GM18873 (cell line): ENCODE data around the gene LSM4.
A peak's percentile ranks its signal among the peaks of the same experiment; 100 is the strongest.
"Not testable (repeated sequence)": the region's sequence is repeated elsewhere in the genome, so short reads cannot be mapped to it uniquely, and the experiment has no call there.

Experiments used
- ATAC-seq: cut with Tn5 transposase; IDR thresholded peaks from one replicate; pipeline ENCODE4 v1.9.1; 2021; ENCODE audit warnings: mild to moderate bottlenecking, moderate library complexity, moderate number of reproducible peaks; ENCODE audit not compliant: unreplicated experiment, low FRiP score

LSM4 gene

GRCh38 chr19:18322759-18323460 is at the start of gene LSM4:
TSS of gene LSM4 (minus strand) at chr19:18323076. CDS start at chr19:18323020, 56 bp downstream.
- ATAC-seq, result peak; percentile 87

DNA sequence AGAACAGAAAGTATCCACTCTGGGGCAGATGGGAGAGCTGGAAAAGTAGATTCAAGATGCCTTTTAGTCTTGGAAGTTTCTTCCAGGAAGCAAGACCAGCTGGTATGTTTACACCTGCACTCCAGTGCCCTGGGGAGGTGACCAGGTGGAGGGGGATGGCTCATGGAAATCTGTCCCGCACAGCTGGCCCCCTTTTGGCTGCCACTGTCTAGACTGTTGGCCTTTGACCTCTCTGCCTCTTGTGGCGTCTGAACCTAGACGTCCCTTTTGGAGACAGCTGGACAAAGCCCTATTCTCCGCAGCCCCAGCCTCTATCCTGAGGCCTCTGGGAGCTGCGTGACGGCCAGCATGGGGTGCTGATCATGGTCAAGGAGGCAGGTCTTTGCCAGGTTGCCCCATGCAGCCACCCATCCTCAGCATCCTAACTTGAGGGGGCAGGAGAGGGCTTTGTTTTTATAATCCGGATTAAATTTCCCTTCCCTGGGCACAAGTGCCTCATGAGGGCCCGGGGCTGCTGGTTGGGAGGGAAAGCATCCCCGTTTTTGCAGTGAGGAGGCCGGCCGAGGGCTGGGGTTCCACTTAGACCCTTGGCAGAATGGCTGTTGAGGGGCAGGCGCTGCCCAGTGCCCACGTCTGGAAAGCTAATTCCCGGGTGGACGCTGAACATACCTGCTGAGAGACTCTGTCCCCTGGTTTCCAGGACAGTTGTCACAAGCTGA is 45.8 kb upstream of the LSM4 start:
- ATAC-seq, result no peak

DNA sequence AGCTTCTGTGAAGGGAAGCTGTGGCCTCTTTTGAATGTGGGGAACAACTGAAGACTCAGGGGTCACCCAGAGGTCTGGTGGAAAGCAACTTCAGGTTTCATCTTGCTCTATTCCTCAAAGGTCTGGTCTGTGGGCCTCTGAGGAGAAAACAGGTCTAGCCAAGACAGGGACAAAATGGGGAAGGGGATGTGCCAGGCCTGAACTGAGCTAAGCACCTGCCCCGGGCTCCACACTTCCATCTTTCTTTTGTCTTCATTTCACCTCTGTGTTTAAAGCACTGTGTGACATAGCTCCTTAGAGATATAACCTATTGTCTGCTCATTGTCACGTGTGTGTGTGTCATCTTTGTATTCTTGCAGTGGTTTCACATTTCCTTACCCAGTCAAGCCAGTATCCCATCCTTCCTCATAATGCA is 43.2 kb upstream of the LSM4 start:
- ATAC-seq, result no peak

GRCh38 chr19:18364826-18365528 is 42.1 kb upstream of the LSM4 start:
- no peak for ATAC-seq

DNA sequence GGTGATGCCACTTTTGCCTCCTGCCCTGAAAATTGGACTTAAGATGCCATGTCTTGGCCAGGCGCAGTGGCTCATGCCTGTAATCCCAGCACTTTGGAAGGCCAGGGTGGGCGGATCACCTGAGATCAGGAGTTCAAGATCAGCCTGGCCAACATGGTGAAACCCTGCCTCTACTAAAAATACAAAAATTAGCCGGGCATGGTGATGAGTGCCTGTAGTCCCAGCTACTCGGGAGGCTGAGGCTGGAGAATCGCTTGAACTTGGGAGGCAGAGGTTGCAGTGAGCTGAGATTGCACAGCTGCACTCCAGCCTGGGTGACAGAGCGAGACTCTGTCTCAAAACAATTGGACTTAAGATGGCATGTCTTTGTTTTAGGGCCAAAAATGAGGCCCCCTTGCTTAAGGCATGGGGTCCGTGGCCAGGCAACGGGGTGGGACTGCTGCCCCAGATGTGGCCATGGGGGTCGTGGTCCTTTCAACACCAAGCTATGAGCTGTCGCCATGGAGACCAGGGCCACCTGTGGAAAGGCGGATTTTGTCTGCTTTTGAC is 41.5 kb upstream of the LSM4 start:
- ATAC-seq, result not testable (repeated sequence)

GRCh38 chr19:18363787-18364186 is 40.9 kb upstream of the LSM4 start:
- no peak for ATAC-seq

GRCh38 chr19:18362934-18363542 is 40.2 kb upstream of the LSM4 start:
- no peak for ATAC-seq

GRCh38 chr19:18361646-18362045 is 38.8 kb upstream of the LSM4 start:
- ATAC-seq, result no peak

DNA sequence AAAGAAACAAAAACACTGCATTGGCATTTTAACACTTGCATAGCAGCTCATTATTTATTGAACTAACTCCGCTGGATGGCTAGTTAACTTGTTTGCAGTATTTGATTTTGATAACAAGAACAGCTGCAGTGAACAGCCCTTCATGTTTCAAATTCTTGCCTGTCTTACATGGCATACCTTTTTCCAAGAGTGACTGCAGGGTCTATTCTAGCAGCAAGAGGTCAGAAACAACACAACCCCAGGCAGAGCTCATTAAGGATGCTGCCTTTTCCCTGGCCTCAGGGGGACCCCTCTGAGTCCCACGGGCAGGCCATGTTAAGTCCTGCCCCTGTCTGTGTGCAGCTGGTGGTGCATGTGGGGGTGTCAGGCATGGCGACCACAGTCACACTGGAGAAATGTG is 34.2 kb upstream of the LSM4 start:
- ATAC-seq, result no peak

- not testable (repeated sequence) for ATAC-seq
Measured at GRCh38 chr19:18354743-18355142, 31.9 kb upstream of the LSM4 start.

DNA sequence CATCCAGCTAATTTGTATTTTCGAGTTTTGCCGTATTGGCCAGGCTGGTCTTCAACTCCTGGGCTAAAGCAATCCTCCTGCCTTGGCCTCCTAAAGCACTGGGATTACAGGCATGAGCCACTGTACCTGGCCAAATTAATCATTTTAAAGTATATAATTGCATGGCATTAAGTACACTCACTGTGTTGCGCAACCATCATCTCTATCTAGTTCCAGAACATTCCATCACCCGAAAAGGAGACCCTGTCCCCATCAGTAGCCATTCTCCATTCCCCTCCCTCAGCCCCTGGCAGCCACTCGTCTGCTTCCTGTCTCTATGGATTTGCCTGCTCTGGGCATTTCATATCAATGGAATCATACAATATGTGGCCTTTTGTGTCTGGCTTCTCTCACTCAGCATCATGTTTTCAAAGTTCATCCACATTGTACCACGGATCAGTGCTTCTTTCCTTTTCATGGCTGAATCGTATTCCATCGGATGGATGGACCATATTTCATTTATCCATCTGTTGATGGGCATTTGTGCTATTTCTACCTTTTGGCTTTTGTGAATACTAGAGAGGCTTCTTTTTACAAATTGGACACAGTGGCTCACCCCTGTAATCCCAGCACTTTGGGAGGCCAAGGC is 30.6 kb upstream of the LSM4 start:
- no peak for ATAC-seq

DNA sequence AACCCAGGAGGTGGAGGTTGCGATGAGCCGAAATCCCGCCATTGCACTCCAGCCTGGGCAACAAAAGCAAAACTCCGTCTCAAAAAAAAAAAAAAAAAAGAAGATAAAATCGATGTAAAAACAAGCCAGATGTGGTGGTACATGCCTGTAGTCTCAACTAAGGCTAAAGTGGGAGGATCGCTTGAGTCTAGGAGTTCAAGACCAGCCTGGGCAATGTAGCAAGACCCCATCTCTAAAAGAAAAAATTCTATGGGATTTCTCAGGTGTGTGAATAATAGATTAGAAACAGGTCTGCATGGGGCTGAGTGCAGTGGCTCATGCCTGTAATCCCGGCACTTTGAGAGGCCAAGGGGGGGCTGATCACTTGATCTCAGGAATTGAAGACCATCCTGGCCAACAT is 28.7 kb upstream of the LSM4 start:
- no peak for ATAC-seq

DNA sequence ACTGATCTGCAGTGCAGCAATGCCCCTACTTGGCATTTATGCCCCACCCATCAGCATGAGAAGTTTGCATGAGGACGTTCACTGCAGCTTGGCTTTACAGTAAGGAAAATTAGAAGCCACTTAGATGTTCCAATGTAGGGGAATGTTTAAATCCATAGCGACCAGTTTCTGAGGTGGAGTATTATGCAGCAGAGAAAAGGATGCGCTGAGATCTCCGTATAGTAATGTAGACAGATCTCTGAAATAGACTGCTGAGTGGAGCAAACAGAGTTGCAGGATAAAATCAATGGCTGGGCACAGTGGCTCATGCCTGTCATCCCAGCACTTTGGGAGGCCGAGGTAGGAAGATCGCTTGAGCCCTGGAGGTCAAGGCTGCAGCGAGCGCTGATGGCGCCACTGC is 27.6 kb upstream of the LSM4 start:
- ATAC-seq, result no peak

GRCh38 chr19:18349524-18350128 is 26.8 kb upstream of the LSM4 start:
- ATAC-seq, result no peak

DNA sequence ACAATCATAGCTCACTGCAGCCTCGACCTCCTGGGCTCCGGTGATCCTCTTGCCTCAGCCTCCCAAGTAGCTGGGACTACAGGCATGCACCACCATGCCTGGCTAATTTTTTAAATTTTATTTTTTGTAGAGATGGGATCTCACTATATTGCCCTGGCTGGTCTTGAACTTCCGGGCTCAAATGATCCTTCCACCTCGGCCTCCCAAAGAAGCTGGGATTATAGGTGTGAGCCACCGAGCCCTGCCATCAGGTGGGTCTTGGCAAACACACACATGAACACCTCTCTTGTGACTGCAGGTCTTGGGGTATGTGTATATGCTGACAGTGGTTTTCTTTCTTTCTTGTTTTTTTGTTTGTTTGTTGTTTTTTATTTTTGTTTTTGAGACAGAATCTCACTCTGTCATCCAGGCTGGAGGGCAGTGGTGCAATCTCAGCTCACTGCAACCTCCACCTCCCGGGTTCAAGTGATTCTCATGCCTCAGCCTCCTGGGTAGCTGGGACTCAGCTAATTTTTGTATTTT is 26.0 kb upstream of the LSM4 start:
- ATAC-seq, result not testable (repeated sequence)

DNA sequence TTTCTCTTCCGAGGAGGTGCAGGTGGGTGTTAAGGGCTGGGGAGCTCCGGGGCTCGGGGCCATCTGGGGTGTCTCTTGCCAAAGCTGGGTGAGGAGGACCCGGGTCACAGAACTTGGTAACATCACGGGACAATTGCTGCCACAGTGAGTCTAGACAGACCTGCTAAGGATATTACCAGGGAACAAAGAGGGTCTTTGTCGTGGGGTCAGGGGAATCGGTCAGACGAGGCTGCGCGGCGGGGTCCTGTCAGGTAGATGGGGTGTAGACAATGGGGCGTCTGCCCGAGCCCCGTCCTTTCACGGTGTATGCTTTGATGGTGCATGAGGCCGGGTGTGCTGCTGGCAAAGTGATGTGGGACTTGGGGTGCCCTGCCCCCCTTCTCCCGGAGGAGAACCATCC is 25.3 kb upstream of the LSM4 start:
- ATAC-seq, result no peak

DNA sequence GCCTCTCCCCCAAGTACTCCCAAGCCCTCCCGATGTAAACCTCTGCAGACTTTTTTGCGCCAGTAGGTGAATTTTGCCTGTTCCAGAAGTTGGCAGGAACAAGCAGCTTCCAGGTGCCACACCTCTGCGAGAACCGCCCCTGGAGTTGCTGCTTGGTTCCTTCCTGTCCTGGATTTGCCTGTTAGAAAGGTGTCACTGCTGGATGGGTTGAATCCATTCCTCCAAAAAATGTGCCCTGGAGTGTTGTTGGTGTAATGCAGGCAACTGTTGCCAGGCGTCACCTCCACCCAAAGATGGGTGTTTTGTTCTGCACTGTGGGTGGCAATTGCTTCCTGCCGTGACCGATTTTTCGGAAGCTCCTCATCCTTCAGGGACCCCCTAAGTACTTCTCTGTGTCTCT is 23.2 kb upstream of the LSM4 start:
- no peak for ATAC-seq

- no peak for ATAC-seq
Measured at GRCh38 chr19:18345296-18345695, 22.4 kb upstream of the LSM4 start.

DNA sequence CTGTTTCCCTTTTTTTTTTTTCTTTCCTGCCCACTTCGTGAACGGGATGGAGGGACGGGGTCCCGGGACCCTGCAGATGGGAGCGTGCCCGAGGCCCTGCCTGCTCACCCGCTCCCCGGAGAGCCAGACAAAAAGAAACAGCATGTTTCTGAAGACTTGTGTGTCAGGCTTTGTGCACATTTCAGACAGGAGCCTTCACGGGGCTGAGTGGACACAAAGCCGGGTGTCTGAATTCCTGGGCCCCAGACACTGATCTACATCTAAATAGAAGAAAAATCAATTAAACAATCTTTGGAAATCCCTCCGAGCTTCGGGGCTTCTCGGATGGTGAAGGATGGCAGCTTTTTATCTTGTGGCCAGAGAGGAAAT is 21.7 kb upstream of the LSM4 start:
- no peak for ATAC-seq
